Fibroblast of lung (primary cell): ENCODE data around the gene KLHL41.

Experiments
- CTCF ChIP-seq, 2 donors: IDR thresholded peaks in 1 of 2; conservative IDR thresholded peaks in 1 of 2; 1 replicate in 1 of 2; 2 replicates in 1 of 2; pipeline ENCODE4 v1.5.1; 2011 to 2012; ENCODE audit warnings: low read length in 2 of 2, control low read depth in 1 of 2, inconsistent platforms in 1 of 2, low read depth in 1 of 2, mild to moderate bottlenecking in 1 of 2
- EZH2 ChIP-seq: IDR thresholded peaks from 2 replicates; pipeline ENCODE4 v1.5.1; 2012; ENCODE audit warnings: low read length, control low read depth, mild to moderate bottlenecking; ENCODE audit errors: missing control alignments

DNA sequence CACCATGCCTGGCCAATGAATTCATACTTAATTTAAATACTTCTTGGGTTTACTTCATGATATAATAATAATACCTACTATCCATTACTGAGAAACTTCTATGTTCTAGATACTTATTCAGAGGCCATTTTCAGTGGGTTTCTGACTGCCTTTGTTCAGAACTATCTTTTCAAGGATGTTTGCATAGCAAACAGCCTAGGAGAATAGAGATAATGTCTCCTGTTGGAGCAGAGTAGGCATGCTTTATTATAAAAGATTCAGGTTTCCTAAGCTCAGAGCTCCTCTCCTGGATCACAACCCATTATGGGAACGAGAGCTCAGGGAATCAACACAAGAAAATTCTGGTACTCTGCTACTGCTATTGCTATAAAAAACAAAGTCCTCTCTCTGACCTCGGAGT, 53.0 kb downstream of the KLHL41 start:
- TF ChIP-seq CTCF (conservative IDR thresholded peaks at IDR 0.05 in 1 of 2, IDR thresholded peaks at IDR 0.05 in 1 of 2; ENCODE audit: low read depth in 1 of 2, low read length in 2 of 2) (no peak), EZH2 (no peak)
